SK-N-SH treated with all-trans-retinoic acid at 6 μM for 48 hours (cell line): ENCODE data around the gene HOXB1.
"Not testable (repeated sequence)": the region's sequence is repeated elsewhere in the genome, so short reads cannot be mapped to it uniquely, and the experiment has no call there.

ENCODE experiments used
- ATAC-seq: fragments of 200-7000 bp; cut with Tn5 transposase; 3 replicates; pipeline ENCODE4 v1.9.1; 2020; ENCODE audit warnings: mild to moderate bottlenecking, moderate library complexity
- ARNTL ChIP-seq: fragments of 450-650 bp; formaldehyde crosslinking; IDR thresholded peaks from 2 replicates; pipeline ENCODE4 v1.5.0; 2020; ENCODE audit warnings: low read depth, mild to moderate bottlenecking, moderate library complexity, borderline replicate concordance
- BACH2 ChIP-seq: fragments of 250-450 bp; sonication (Bioruptor Pico); IDR thresholded peaks from 2 replicates; pipeline ENCODE4 v1.9.0; 2021; ENCODE audit warnings: mild to moderate bottlenecking, borderline replicate concordance
- CREB5 ChIP-seq: fragments of 250-450 bp; sonication (Bioruptor Pico); IDR thresholded peaks from 2 replicates; pipeline ENCODE4 v1.5.1; 2020; ENCODE audit warnings: low read depth, mild to moderate bottlenecking, moderate library complexity
- CSRNP3 ChIP-seq: fragments of 250-450 bp; sonication (Bioruptor Pico); IDR thresholded peaks from 2 replicates; pipeline ENCODE4 v1.5.1; 2021; ENCODE audit warnings: mild to moderate bottlenecking, moderate library complexity
- GLIS3 ChIP-seq: fragments of 250-450 bp; sonication (Bioruptor Pico); IDR thresholded peaks from 2 replicates; pipeline ENCODE4 v1.5.0; 2020; ENCODE audit warnings: mild to moderate bottlenecking, moderate library complexity
- ISL1 ChIP-seq: fragments of 250-450 bp; sonication (Bioruptor Pico); IDR thresholded peaks from 2 replicates; pipeline ENCODE4 v2.1.2; 2022; ENCODE audit warnings: mild to moderate bottlenecking, moderate library complexity
- POU6F1 ChIP-seq: fragments of 250-450 bp; sonication (Bioruptor Pico); IDR thresholded peaks from 2 replicates; pipeline ENCODE4 v1.8.0; 2021; ENCODE audit warnings: low read depth, mild to moderate bottlenecking, moderate library complexity, borderline replicate concordance
- PPARA ChIP-seq: fragments of 250-450 bp; sonication (Bioruptor Pico); IDR thresholded peaks from 2 replicates; pipeline ENCODE4 v1.5.0; 2020; ENCODE audit warnings: mild to moderate bottlenecking, borderline replicate concordance
- SNAI2 ChIP-seq: fragments of 250-450 bp; sonication (Bioruptor Pico); IDR thresholded peaks from 2 replicates; pipeline ENCODE4 v1.5.0; 2020; ENCODE audit warnings: mild to moderate bottlenecking, moderate library complexity
- TCF4 ChIP-seq: fragments of 250-450 bp; sonication (Bioruptor Pico); IDR thresholded peaks from 2 replicates; pipeline ENCODE4 v1.8.0; 2021; ENCODE audit warnings: mild to moderate bottlenecking, moderate library complexity, borderline replicate concordance
- TOX ChIP-seq: fragments of 250-450 bp; sonication (Bioruptor Pico); IDR thresholded peaks from 2 replicates; pipeline ENCODE4 v1.8.0; 2021; ENCODE audit warnings: mild to moderate bottlenecking, moderate library complexity, borderline replicate concordance
- TSHZ2 ChIP-seq: fragments of 250-450 bp; sonication (Bioruptor Pico); IDR thresholded peaks from 2 replicates; pipeline ENCODE4 v1.5.0; 2020; ENCODE audit warnings: mild to moderate bottlenecking, moderate library complexity
- ZFP3 ChIP-seq: fragments of 250-450 bp; sonication (Bioruptor Pico); IDR thresholded peaks from 2 replicates; pipeline ENCODE4 v1.5.0; 2020; ENCODE audit warnings: mild to moderate bottlenecking, moderate library complexity
- ZFP30 ChIP-seq: fragments of 450-650 bp; formaldehyde crosslinking; IDR thresholded peaks from 2 replicates; pipeline ENCODE4 v1.5.0; 2022; ENCODE audit warnings: mild to moderate bottlenecking, moderate library complexity
- ZNF8 ChIP-seq: fragments of 450-650 bp; formaldehyde crosslinking; IDR thresholded peaks from 2 replicates; pipeline ENCODE4 v1.5.0; 2020; ENCODE audit warnings: mild to moderate bottlenecking, moderate library complexity

The HOXB1 gene

GRCh38 chr17:48541036-48541576 is 10.3 kb upstream of the HOXB1 start:
- no peak for ATAC-seq
- TF ChIP-seq CREB5 (CRISPR knock-in tag), result no peak
- no peak for TF ChIP-seq TOX (CRISPR knock-in tag)
- TF ChIP-seq PPARA (CRISPR knock-in tag), result no peak
- TF ChIP-seq TCF4, result no peak
- no peak for TF ChIP-seq ARNTL (CRISPR knock-in tag)
- no peak for TF ChIP-seq SNAI2
- no peak for TF ChIP-seq BACH2 (CRISPR knock-in tag)
- no peak for TF ChIP-seq POU6F1 (CRISPR knock-in tag)
- TF ChIP-seq TSHZ2 (CRISPR knock-in tag), result no peak

- no peak for ATAC-seq
- no peak for TF ChIP-seq ISL1 (CRISPR knock-in tag)
Observed at GRCh38 chr17:48540213-48540612, 9.4 kb upstream of the HOXB1 start.

- ATAC-seq, result no peak
- TF ChIP-seq GLIS3 (CRISPR knock-in tag) (no peak), BACH2 (CRISPR knock-in tag) (no peak), ZFP30 (CRISPR knock-in tag) (no peak), ZFP3 (CRISPR knock-in tag) (no peak), CSRNP3 (CRISPR knock-in tag) (no peak)
Observed at GRCh38 chr17:48539177-48539576, 8.4 kb upstream of the HOXB1 start.

- ATAC-seq, result no peak
- TF ChIP-seq ZNF8 (CRISPR knock-in tag) (no peak), BACH2 (CRISPR knock-in tag) (no peak), TSHZ2 (CRISPR knock-in tag) (no peak)
Observed at GRCh38 chr17:48537316-48537715, 6.5 kb upstream of the HOXB1 start.

- ATAC-seq, result not testable (repeated sequence)
Observed at GRCh38 chr17:48535793-48536559, 5.2 kb upstream of the HOXB1 start.
